CD14-positive monocyte (primary cell): ENCODE data around the gene ABCA10. TPM values are rescaled to one million over a fixed set of nuclear protein-coding genes. Genes with fewer than 3 reads are reported as not detected.

Experiments used
- DNase-seq, 3 donors: peaks; one replicate each; pipeline ENCODE4 v3.0.0-alpha.2; 2011 to 2022
- H2AFZ ChIP-seq: 2 replicates; pipeline ENCODE4 v1.6.0; 2012; ENCODE audit warnings: mild to moderate bottlenecking, low read depth, low read length, inconsistent platforms; ENCODE audit not compliant: insufficient read depth, poor library complexity, severe bottlenecking
- H3K27ac ChIP-seq, 2 donors: 1 replicate in 1 of 2; 2 replicates in 1 of 2; pipeline ENCODE4 v1.5.1; 2012 to 2013; ENCODE audit warnings: low read length in 2 of 2, control low read depth in 1 of 2, inconsistent platforms in 1 of 2, low read depth in 1 of 2, mild to moderate bottlenecking in 1 of 2
- H3K27me3 ChIP-seq, 2 donors: one replicate each; pipeline versions ENCODE4 v1.6.0 to v1.6.1; 2011 to 2013; ENCODE audit warnings: low read length in 2 of 2; ENCODE audit not compliant: control insufficient read depth in 2 of 2, insufficient read depth in 2 of 2
- H3K36me3 ChIP-seq, 2 donors: replicated peaks in 1 of 2; 1 replicate in 1 of 2; 2 replicates in 1 of 2; pipeline versions ENCODE4 v1.5.1 to v1.6.1; 2012 to 2013; ENCODE audit warnings: low read length in 2 of 2, control low read depth in 1 of 2, inconsistent platforms in 1 of 2, mild to moderate bottlenecking in 1 of 2; ENCODE audit not compliant: insufficient read depth in 2 of 2, control insufficient read depth in 1 of 2
- H3K4me1 ChIP-seq, 2 donors: 1 replicate in 1 of 2; 2 replicates in 1 of 2; pipeline versions ENCODE4 v1.5.1 to v1.6.1; 2012 to 2013; ENCODE audit warnings: low read length in 2 of 2, control low read depth in 1 of 2, inconsistent platforms in 1 of 2, mild to moderate bottlenecking in 1 of 2, moderate library complexity in 1 of 2; ENCODE audit not compliant: insufficient read depth in 2 of 2, control insufficient read depth in 1 of 2
- H3K4me2 ChIP-seq: replicated peaks from 2 replicates; pipeline ENCODE3; 2012; ENCODE audit warnings: low read length, moderate library complexity, mild to moderate bottlenecking; ENCODE audit not compliant: poor library complexity, severe bottlenecking; ENCODE audit errors: extremely low read depth
- H3K4me3 ChIP-seq, 3 experiments: fragments of 200-600 bp in 1 of 3; sonication (generic) in 1 of 3; replicated peaks in 1 of 3; 1 replicate in 2 of 3; 2 replicates in 1 of 3; pipeline ENCODE4 v1.5.1; 2011 to 2013; ENCODE audit warnings: low read length in 3 of 3, mild to moderate bottlenecking in 3 of 3, control low read depth in 2 of 3, low read depth in 2 of 3, inconsistent platforms in 1 of 3, moderate library complexity in 1 of 3
- H3K79me2 ChIP-seq: 2 replicates; pipeline ENCODE4 v1.6.0; 2012; ENCODE audit warnings: mild to moderate bottlenecking, control low read depth, inconsistent platforms, low read length, moderate library complexity; ENCODE audit not compliant: insufficient read depth
- H3K9ac ChIP-seq: 2 replicates; pipeline ENCODE4 v1.6.0; 2017; ENCODE audit warnings: low read length, mild to moderate bottlenecking; ENCODE audit not compliant: insufficient read depth, poor library complexity, severe bottlenecking
- H3K9me3 ChIP-seq, 2 donors: replicated peaks in 1 of 2; 1 replicate in 1 of 2; 2 replicates in 1 of 2; pipeline versions ENCODE4 v1.5.1 to v1.6.1; 2012 to 2013; ENCODE audit warnings: low read length in 2 of 2, control low read depth in 1 of 2; ENCODE audit not compliant: control insufficient read depth in 1 of 2, insufficient read depth in 1 of 2
- H4K20me1 ChIP-seq: 2 replicates; pipeline ENCODE4 v1.6.0; 2012; ENCODE audit warnings: mild to moderate bottlenecking, low read length, control low read depth, moderate library complexity; ENCODE audit not compliant: insufficient read depth
- H3K27ac Mint-ChIP-seq, 7 donors: one replicate each; pipeline ENCODE4 v1.8.0; 2020; ENCODE audit warnings: mild to moderate bottlenecking in 7 of 7, mixed read lengths in 7 of 7, moderate library complexity in 6 of 7, inconsistent platforms in 2 of 7
- H3K27me3 Mint-ChIP-seq, 3 donors: one replicate each; pipeline ENCODE4 v1.8.0; 2021 to 2022; ENCODE audit warnings: low read depth in 3 of 3, mild to moderate bottlenecking in 3 of 3, mixed read lengths in 3 of 3, moderate library complexity in 3 of 3, inconsistent platforms in 1 of 3
- H3K36me3 Mint-ChIP-seq, 2 donors: one replicate each; pipeline ENCODE4 v1.8.0; 2020; ENCODE audit warnings: mixed read lengths in 2 of 2, inconsistent platforms in 1 of 2, mild to moderate bottlenecking in 1 of 2
- H3K4me1 Mint-ChIP-seq: one replicate; pipeline ENCODE4 v1.8.0; 2020; ENCODE audit warnings: mild to moderate bottlenecking, mixed read lengths
- H3K4me3 Mint-ChIP-seq, 2 donors: one replicate each; pipeline ENCODE4 v1.8.0; 2020; ENCODE audit warnings: mild to moderate bottlenecking in 2 of 2, mixed read lengths in 2 of 2, moderate library complexity in 1 of 2
- H3K9me3 Mint-ChIP-seq, 7 donors: one replicate each; pipeline ENCODE4 v1.8.0; 2020 to 2022; ENCODE audit warnings: mixed read lengths in 7 of 7, mild to moderate bottlenecking in 6 of 7, moderate library complexity in 6 of 7, inconsistent platforms in 2 of 7
- CTCF ChIP-seq: fragments of 200-600 bp; IDR thresholded peaks from one replicate; pipeline ENCODE4 v1.8.0; 2022; ENCODE audit warnings: antibody characterized with exemption, mild to moderate bottlenecking
- WGBS: methylation state at CpG from one replicate; pipeline ENCODE4 v1.1.5; 2013; ENCODE audit warnings: missing lambda C conversion rate; ENCODE audit not compliant: insufficient coverage; 5-methylcytosine and 5-hydroxymethylcytosine counted together
- intact Hi-C, 2 donors: fragments of 100-400 bp; cut with micrococcal nuclease; formaldehyde crosslinking; loops; one replicate each; pipeline versions ENCODE4 v1.15.0 to v1.15.1; 2023
- polyA plus RNA-seq, 3 donors: library from polyadenylated mRNA; depleted of rRNA in 1 of 3; unstranded in 2 of 3; stranded (reverse) in 1 of 3; fragments of 300-500 nt in 2 of 3; fragments of >200 nt in 1 of 3; fragmentation: Illumina TruSeq in 2 of 3; gene quantifications; 1 replicate in 2 of 3; 2 replicates in 1 of 3; pipeline ENCODE4 v1.2.3, GENCODE V29; 2012 to 2021

ABCA10 gene
- polyA plus RNA-seq, 3 donors, result 0.08 to 0.13 TPM; not detected in 1

- Histone ChIP-seq H3K9ac (no peak overlapping the region), H3K9me3 (no peaks in the 10 kb centered on the region), H3K4me3 (no peak overlapping the region), H3K27me3 (no peaks in the 10 kb centered on the region), H3K36me3 (no peaks in the 10 kb centered on the region), H3K27ac (no peak overlapping the region), H3K79me2 (no peaks in the 10 kb centered on the region), H3K4me2 (no peak overlapping the region), H2AFZ (no peak overlapping the region), H3K4me1 (no peaks in the 10 kb centered on the region), H4K20me1 (no peaks in the 10 kb centered on the region)
- H3K4me1 Mint-ChIP-seq, result peaks cover 2% of the 10 kb centered on the region
- no peak overlapping the region for H3K27ac Mint-ChIP-seq
- no peaks in the 10 kb centered on the region for H3K9me3 Mint-ChIP-seq
- peaks cover 0 to 5% of the 10 kb centered on the region in 2 donors for H3K36me3 Mint-ChIP-seq
- whole genome bisulfite sequencing, result no CpG with 5 or more reads among the region's 2 CpGs
- intact Hi-C loops, result loop anchor here in 1 of 2 donors (10.0 kb wide), 1 partner anchor 731 kb away; the partner anchor contains the start of gene PRKAR1A
- DNase-seq, result no peak
- TF ChIP-seq CTCF, result no peak
- H3K27me3 Mint-ChIP-seq, result no peaks in the 10 kb centered on the region
- H3K4me3 Mint-ChIP-seq, result no peak overlapping the region
Observed at GRCh38 chr17:69245617-69246016, 17.0 kb upstream of the ABCA10 start.

GRCh38 chr17:69239611-69240600 lies 11.3 kb upstream of the ABCA10 start:
- Histone ChIP-seq H3K9ac (no peak overlapping the region), H4K20me1 (no peaks in the 10 kb centered on the region), H3K79me2 (no peaks in the 10 kb centered on the region), H3K9me3 (no peaks in the 10 kb centered on the region), H3K36me3 (no peaks in the 10 kb centered on the region), H2AFZ (no peak overlapping the region), H3K4me3 (no peak overlapping the region), H3K27me3 (no peaks in the 10 kb centered on the region), H3K4me2 (no peak overlapping the region), H3K27ac (no peak overlapping the region), H3K4me1 (peaks cover 5 to 6% of the 10 kb centered on the region in 2 donors)
- Mint-ChIP-seq H3K9me3 (no peaks in the 10 kb centered on the region), H3K4me1 (peaks cover 7% of the 10 kb centered on the region), H3K27ac (no peak overlapping the region), H3K27me3 (no peaks in the 10 kb centered on the region), H3K36me3 (no peaks in the 10 kb centered on the region), H3K4me3 (no peak overlapping the region)
- DNase-seq, result no peak
- intact Hi-C loops, result loop anchor here in 1 of 2 donors (5.0 to 10.0 kb wide), 2 partner anchors 463 to 725 kb away; partner anchors contain the start of gene PRKAR1A
- no peak for TF ChIP-seq CTCF
- 95% methylated on average over 5 of the region's 8 CpGs for WGBS
